Erythroblast (primary cell): ENCODE data around the gene AP1G2.
"Not testable (repeated sequence)": the region's sequence is repeated elsewhere in the genome, so short reads cannot be mapped to it uniquely, and the experiment has no call there.

ENCODE experiments used
- DNase-seq, 2 experiments: peaks; one replicate each; lab custom pipeline; 2025; lab: John Stamatoyannopoulos, UW
- GATA1 ChIP-seq: IDR thresholded peaks from 2 replicates; pipeline ENCODE4 v1.6.1; 2011; ENCODE audit warnings: low read depth, mild to moderate bottlenecking, control low read depth, low read length, moderate library complexity
- POLR2A ChIP-seq: IDR thresholded peaks from 2 replicates; pipeline ENCODE4 v1.6.1; 2011; ENCODE audit warnings: mild to moderate bottlenecking, low read length

The AP1G2 gene

GRCh38 chr14:23538785-23539184, 28.8 kb downstream of the AP1G2 start:
- peak in 1 of 2 experiments; percentile 14 for DNase-seq
- TF ChIP-seq POLR2A (no peak), GATA1 (no peak)

- DNase-seq = no peak
- TF ChIP-seq GATA1 = no peak
- no peak for TF ChIP-seq POLR2A
These were observed 29.4 kb downstream of the AP1G2 start for GRCh38 chr14:23538050-23538718.

- DNase-seq = no peak
- TF ChIP-seq POLR2A (no peak), GATA1 (no peak)
These were observed 30.1 kb downstream of the AP1G2 start for GRCh38 chr14:23537351-23538049.

GRCh38 chr14:23536906-23537305, 30.7 kb downstream of the AP1G2 start:
- DNase-seq = not testable (repeated sequence)

- TF ChIP-seq GATA1 (no peak), POLR2A (no peak)
- no peak for DNase-seq
These were observed 31.1 kb downstream of the AP1G2 start for GRCh38 chr14:23536494-23536893.

GRCh38 chr14:23535943-23536342, 31.6 kb downstream of the AP1G2 start:
- no peak for DNase-seq
- TF ChIP-seq GATA1 (no peak), POLR2A (no peak)

- DNase-seq = no peak
- no peak for TF ChIP-seq POLR2A
- TF ChIP-seq GATA1 = no peak
These were observed 33.7 kb downstream of the AP1G2 start for GRCh38 chr14:23533652-23534435.

GRCh38 chr14:23532658-23533057, 34.9 kb downstream of the AP1G2 start:
- TF ChIP-seq GATA1 = no peak
- TF ChIP-seq POLR2A = no peak
- no peak for DNase-seq

- no peak for DNase-seq
- TF ChIP-seq GATA1 (no peak), POLR2A (no peak)
These were observed 36.2 kb downstream of the AP1G2 start for GRCh38 chr14:23531391-23531790.

GRCh38 chr14:23530375-23531055, 37.1 kb downstream of the AP1G2 start:
- no peak for DNase-seq
- no peak for TF ChIP-seq GATA1
- TF ChIP-seq POLR2A = no peak

- DNase-seq = no peak
- TF ChIP-seq POLR2A (no peak), GATA1 (no peak)
These were observed 38.6 kb downstream of the AP1G2 start for GRCh38 chr14:23529016-23529415.

- no peak for DNase-seq
- no peak for TF ChIP-seq GATA1
- TF ChIP-seq POLR2A = no peak
These were observed 39.0 kb downstream of the AP1G2 start for GRCh38 chr14:23528555-23528954.

- TF ChIP-seq GATA1 (no peak), POLR2A (no peak)
- no peak for DNase-seq
These were observed 42.0 kb downstream of the AP1G2 start for GRCh38 chr14:23525611-23526010.
